HL-60/S4 treated with phorbol 12-myristate 13-acetate at 8.2 ng/mL for 4 days and 3 days (cell line): ENCODE results near the gene GREM2.

Experiments
- in situ Hi-C: fragments of 300-500 bp; cut with MboI; formaldehyde crosslinking; loops from 2 replicates; pipeline ENCODE4 v1.15.0; 2022; ENCODE audit warnings: low sequenced_read_pairs

The GREM2 gene

GRCh38 chr1:240462766-240463395, 149.1 kb downstream of the GREM2 start:
- in situ Hi-C loops, result no loop called here

GRCh38 chr1:240462277-240462676, 149.7 kb downstream of the GREM2 start:
- in situ Hi-C loops, result no loop called here

GRCh38 chr1:240457203-240457602, 154.8 kb downstream of the GREM2 start:
- in situ Hi-C loops, result no loop called here

GRCh38 chr1:240455228-240455821, 156.6 kb downstream of the GREM2 start:
- in situ Hi-C loops, result no loop called here

DNA sequence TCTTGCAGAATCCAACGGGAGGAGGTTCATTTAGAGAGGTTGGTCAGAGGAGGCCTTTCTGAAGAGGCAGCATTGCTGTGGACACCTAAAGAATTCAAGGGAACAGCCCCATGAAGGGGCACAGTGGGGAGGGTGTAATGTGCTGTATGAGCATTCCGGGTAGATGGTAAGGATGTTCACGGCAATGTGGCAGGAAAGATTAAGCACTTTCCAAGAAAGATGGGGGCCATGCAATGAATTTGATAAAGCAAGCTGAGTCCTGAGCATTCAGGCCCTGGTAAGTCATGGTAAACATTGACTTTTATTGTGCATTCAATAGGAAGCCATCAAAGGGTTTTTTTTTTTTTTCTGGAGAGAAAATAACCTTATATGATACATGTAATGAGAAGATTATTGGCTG, 166.6 kb downstream of the GREM2 start:
- in situ Hi-C loops, result no loop called here

GRCh38 chr1:240441669-240442068, 170.3 kb downstream of the GREM2 start:
- in situ Hi-C loops, result no loop called here
